DOHH2 (cell line): ENCODE data around the gene CMTR1.

ENCODE experiments used
- H3F3A ChIP-seq: fragments of 200-600 bp; sonication (generic), shearing (Covaris generic); 2 replicates; pipeline ENCODE4 v1.6.0; 2016; ENCODE audit warnings: antibody characterized with exemption, mild to moderate bottlenecking; ENCODE audit not compliant: control insufficient read depth, insufficient read depth
- H3K27ac ChIP-seq: fragments of 200-600 bp; sonication (generic); 2 replicates; pipeline ENCODE4 v1.5.1; 2014; ENCODE audit warnings: low read depth, mild to moderate bottlenecking, low read length, moderate library complexity
- H3K27me3 ChIP-seq: fragments of 200-600 bp; sonication (generic); 2 replicates; pipeline ENCODE4 v1.6.1; 2014; ENCODE audit warnings: mild to moderate bottlenecking, low read length, mixed read lengths; ENCODE audit not compliant: control insufficient read depth
- H3K36me3 ChIP-seq: fragments of 200-600 bp; sonication (generic); 2 replicates; pipeline ENCODE4 v1.6.1; 2014; ENCODE audit warnings: mild to moderate bottlenecking, low read length, moderate library complexity, mixed read lengths; ENCODE audit not compliant: control insufficient read depth
- H3K4me1 ChIP-seq: fragments of 200-600 bp; sonication (generic); 2 replicates; pipeline ENCODE4 v1.6.1; 2014; ENCODE audit warnings: mild to moderate bottlenecking, low read length, mixed read lengths; ENCODE audit not compliant: control insufficient read depth
- H3K4me2 ChIP-seq: fragments of 200-600 bp; sonication (generic); 2 replicates; pipeline ENCODE4 v1.6.0; 2014; ENCODE audit warnings: mild to moderate bottlenecking, low read length, moderate library complexity
- H3K4me3 ChIP-seq: fragments of 200-600 bp; sonication (generic); 2 replicates; pipeline ENCODE4 v1.5.1; 2014; ENCODE audit warnings: mild to moderate bottlenecking, low read length, mixed read lengths
- H3K79me2 ChIP-seq: fragments of 200-600 bp; sonication (generic); 2 replicates; pipeline ENCODE4 v1.6.1; 2014; ENCODE audit warnings: mild to moderate bottlenecking, low read length, mixed read lengths; ENCODE audit not compliant: control insufficient read depth
- H3K9me2 ChIP-seq: fragments of 200-600 bp; sonication (generic); replicated peaks from 2 replicates; pipeline ENCODE4 v1.6.1; 2014; ENCODE audit warnings: mild to moderate bottlenecking, low read length, mixed read lengths; ENCODE audit not compliant: control insufficient read depth
- H3K9me3 ChIP-seq: fragments of 200-600 bp; sonication (generic); 2 replicates; pipeline ENCODE4 v1.6.1; 2014; ENCODE audit warnings: antibody characterized with exemption, low read length, mixed read lengths; ENCODE audit not compliant: control insufficient read depth, insufficient read depth
- H4K20me1 ChIP-seq: fragments of 200-600 bp; sonication (generic); 2 replicates; pipeline ENCODE4 v1.6.0; 2014; ENCODE audit warnings: low read depth, mild to moderate bottlenecking, antibody characterized with exemption, low read length, moderate library complexity; ENCODE audit not compliant: control insufficient read depth, insufficient read depth
- CTCF ChIP-seq: fragments of 200-600 bp; sonication (generic); IDR thresholded peaks from one replicate; pipeline ENCODE4 v1.5.1; 2014; ENCODE audit warnings: antibody characterized with exemption, mild to moderate bottlenecking, low read depth, low read length; ENCODE audit not compliant: poor library complexity, severe bottlenecking
- EZH2phosphoT487 ChIP-seq: fragments of 200-600 bp; sonication (generic); IDR thresholded peaks from 2 replicates; pipeline ENCODE4 v1.6.1; 2017; ENCODE audit warnings: borderline replicate concordance, mild to moderate bottlenecking, antibody characterized with exemption, low read length, moderate library complexity, mixed read lengths

The CMTR1 gene

DNA sequence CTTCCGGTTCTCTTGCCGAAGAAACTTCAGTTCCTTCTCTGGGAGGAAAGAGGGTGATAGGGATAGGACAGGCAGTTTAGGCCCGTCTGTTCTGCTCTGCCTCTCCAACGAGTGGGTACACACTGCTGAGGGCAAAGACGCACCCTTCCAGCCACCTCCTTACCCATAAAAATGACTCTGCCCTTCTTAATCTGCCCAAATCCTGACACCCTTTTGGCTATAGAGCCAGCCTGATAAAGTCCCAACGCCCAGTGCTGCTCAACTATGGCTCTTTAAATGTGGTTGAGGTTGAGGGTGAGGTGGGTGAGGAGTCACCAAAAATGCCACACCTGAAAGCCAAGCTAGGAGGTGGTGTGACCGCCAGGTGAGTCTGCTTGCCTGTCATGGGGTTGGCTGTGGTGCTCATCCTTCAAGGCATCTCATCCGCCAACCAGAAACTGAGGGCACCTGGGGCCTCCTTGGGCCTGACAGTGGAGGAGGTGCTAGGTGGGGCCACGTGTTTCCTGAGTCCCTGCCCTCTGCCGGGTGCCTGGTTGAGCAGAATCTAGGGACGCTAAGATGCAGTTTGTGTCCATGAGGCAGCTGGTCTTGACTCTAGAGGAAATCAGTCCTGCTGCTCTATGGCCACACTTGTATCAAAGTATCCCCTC, 50.4 kb downstream of the CMTR1 start:
- H3F3A ChIP-seq, result no peaks in the 10 kb centered on the region

GRCh38 chr6:37483917-37484785, 51.1 kb downstream of the CMTR1 start:
- TF ChIP-seq CTCF, result peak; percentile 82
- TF ChIP-seq EZH2phosphoT487, result no peak
- no peaks in the 10 kb centered on the region for H3K9me3 ChIP-seq
- no peaks in the 10 kb centered on the region for H3F3A ChIP-seq
- H3K36me3 ChIP-seq, result peaks cover 35% of the 10 kb centered on the region
- H3K27me3 ChIP-seq, result no peaks in the 10 kb centered on the region
- no peaks in the 10 kb centered on the region for H3K4me1 ChIP-seq
- H3K9me2 ChIP-seq, result no peaks in the 10 kb centered on the region
- H3K27ac ChIP-seq, result no peak overlapping the region
- H3K4me3 ChIP-seq, result no peak overlapping the region
- no peaks in the 10 kb centered on the region for H3K79me2 ChIP-seq
- H4K20me1 ChIP-seq, result no peaks in the 10 kb centered on the region
- H3K4me2 ChIP-seq, result no peak overlapping the region

More for the DNA sequence above, 50.4 kb downstream of the CMTR1 start:
- Histone ChIP-seq H3K9me2 (no peaks in the 10 kb centered on the region), H3K4me3 (no peak overlapping the region), H4K20me1 (no peaks in the 10 kb centered on the region), H3K27ac (no peak overlapping the region), H3K27me3 (no peaks in the 10 kb centered on the region), H3K36me3 (peaks cover 39% of the 10 kb centered on the region), H3K79me2 (no peaks in the 10 kb centered on the region), H3K4me1 (no peaks in the 10 kb centered on the region), H3K4me2 (no peak overlapping the region), H3K9me3 (no peaks in the 10 kb centered on the region)
- no peak for TF ChIP-seq EZH2phosphoT487
- TF ChIP-seq CTCF, result no peak

DNA sequence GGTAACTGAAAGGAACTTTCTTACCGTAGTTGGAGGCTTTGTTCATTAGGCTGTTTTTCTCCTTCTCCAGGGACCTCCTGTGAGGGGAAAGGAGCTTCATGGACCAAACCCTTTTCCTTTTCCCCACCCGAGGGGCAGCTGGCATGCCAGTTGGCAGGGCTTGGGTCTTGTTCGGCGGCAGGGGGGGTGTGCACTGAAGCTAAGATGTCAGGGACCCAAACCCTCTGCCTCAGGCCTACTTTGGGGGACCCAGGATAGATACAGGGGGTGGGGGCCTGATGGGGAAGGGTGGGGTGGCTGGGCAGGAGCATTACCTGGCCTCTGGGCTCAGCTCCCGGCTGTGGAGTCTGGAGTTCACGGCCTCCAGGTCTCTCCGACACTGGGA, 51.8 kb downstream of the CMTR1 start:
- Histone ChIP-seq H4K20me1 (no peaks in the 10 kb centered on the region), H3K4me2 (no peak overlapping the region), H3K27ac (no peak overlapping the region), H3F3A (no peaks in the 10 kb centered on the region), H3K9me2 (no peaks in the 10 kb centered on the region), H3K4me3 (no peak overlapping the region), H3K9me3 (no peaks in the 10 kb centered on the region), H3K27me3 (no peaks in the 10 kb centered on the region), H3K79me2 (no peaks in the 10 kb centered on the region), H3K36me3 (peaks cover 31% of the 10 kb centered on the region), H3K4me1 (no peaks in the 10 kb centered on the region)
- no peak for TF ChIP-seq EZH2phosphoT487
- TF ChIP-seq CTCF, result no peak
